Heart left ventricle (tissue), 16 donors: ENCODE results near the gene B9D2. TPM values are rescaled to one million over a fixed set of nuclear protein-coding genes. Genes with fewer than 3 reads are reported as not detected.
A peak's percentile ranks its signal among the peaks of the same experiment; 100 is the strongest.

Experiments used
- ATAC-seq, 4 donors: fragments of 200-7000 bp; cut with Tn5 transposase; one replicate each; pipeline ENCODE4 v1.9.1; 2020 to 2022; ENCODE audit warnings: moderate library complexity in 4 of 4, mild to moderate bottlenecking in 3 of 4, moderate number of reproducible peaks in 1 of 4
- DNase-seq, 5 donors: peaks; one replicate each; pipeline ENCODE4 v3.0.0-alpha.2; 2020
- H3K27ac ChIP-seq, 12 donors: fragments of 200-600 bp; sonication (generic) in 4 of 12; one replicate each; pipeline versions ENCODE4 v1.5.0 to v1.8.0; 2016 to 2022; ENCODE audit warnings: mild to moderate bottlenecking in 2 of 12
- H3K27me3 ChIP-seq, 9 donors: fragments of 200-600 bp; sonication (generic) in 2 of 9; one replicate each; pipeline versions ENCODE4 v1.5.1 to v1.8.0; 2016 to 2022; ENCODE audit warnings: mild to moderate bottlenecking in 3 of 9
- H3K36me3 ChIP-seq, 9 donors: fragments of 200-600 bp; sonication (generic) in 2 of 9; one replicate each; pipeline versions ENCODE4 v1.5.0 to v1.8.0; 2018 to 2022; ENCODE audit warnings: mild to moderate bottlenecking in 2 of 9
- H3K4me1 ChIP-seq, 12 donors: fragments of 200-600 bp; sonication (generic) in 4 of 12; one replicate each; pipeline versions ENCODE4 v1.5.0 to v1.8.0; 2016 to 2022; ENCODE audit warnings: mild to moderate bottlenecking in 3 of 12
- H3K4me3 ChIP-seq, 12 donors: fragments of 200-600 bp; sonication (generic) in 4 of 12; one replicate each; pipeline versions ENCODE4 v1.5.0 to v1.8.0; 2017 to 2022; ENCODE audit warnings: mild to moderate bottlenecking in 9 of 12, moderate library complexity in 4 of 12
- H3K9me3 ChIP-seq, 12 donors: fragments of 200-600 bp; sonication (generic) in 4 of 12; one replicate each; pipeline versions ENCODE4 v1.5.0 to v1.8.0; 2016 to 2022; ENCODE audit warnings: mild to moderate bottlenecking in 1 of 12
- POLR2A ChIP-seq, 2 donors: fragments of 450-650 bp; IDR thresholded peaks; one replicate each; pipeline ENCODE4 v1.6.1; 2017; ENCODE audit warnings: antibody characterized with exemption in 2 of 2, mild to moderate bottlenecking in 2 of 2, moderate library complexity in 2 of 2
- WGBS, 4 donors: extraction: QIAGEN DNeasy Blood & Tissue Kit in 2 of 4; methylation state at CpG; one replicate each; pipeline versions ENCODE4 v1.1.5 to v1.1.7; 2013 to 2018; 5-methylcytosine and 5-hydroxymethylcytosine counted together
- intact Hi-C, 10 donors: fragments of 100-400 bp; cut with DNase I; formaldehyde crosslinking; loops; one replicate each; pipeline versions ENCODE4 v1.11.1 to v1.14.2; 2022
- polyA plus RNA-seq, 2 donors: library from polyadenylated mRNA; stranded (reverse); fragments of 200-250 nt; gene quantifications; one replicate each; pipeline ENCODE4 v1.2.3, GENCODE V29; 2013
- total RNA-seq, 9 donors: library from RNA; depleted of rRNA in 2 of 9; stranded (reverse); fragments of >200 nt in 2 of 9; fragmentation: NEBNext Ultra II Directional in 3 of 9; extraction: Animal tissue kit (Norgen Biotek cat#: 25700) in 3 of 9; gene quantifications; one replicate each; pipeline versions ENCODE4 v1.1.0 to v1.2.4, GENCODE V29; 2016 to 2023
- TF ChIP-seq, protein P1 (sequence below), 12 donors: fragments of 200-600 bp; sonication (generic) in 4 of 12; IDR thresholded peaks; one replicate each; pipeline versions ENCODE4 v1.5.0 to v1.8.0; 2018 to 2022; ENCODE audit warnings: antibody characterized with exemption in 12 of 12, mild to moderate bottlenecking in 5 of 12
- donor health status: ischemic (EF 13 %, LVEDD 7.1; RV severe dilation, severe dysfunction).
- donor health status: healthy with polysubstance abuse.
- donor health status: DM: no; HTN: yes; CAD: no.
- donor health status: DM: no; HTN: no; CAD: no.
- donor health status: ischemic (EF 25% LVEDD 6.9; RV normal size, moderate dysfunction).
- donor health status: ischemic (EF 25% LVEDD 5.7; RV mildly dilated, moderate dysfunction).
- donor health status: healthy.
- donor health status: DM: yes; HTN: yes; CAD: no.
- donor health status: ischemic (EF 35%, LVEDD 5.7; RV mildly dilated, moderate dysfunction).
- donor health status: nonischemic (EF 11% LVEDD 7.7; RV severe dilation, severe dysfunction).
- donor health status: DM: yes; HTN: yes; CAD: no.
- donor health status: PGD.
- donor health status: ischemic (EF 29% LVEDD 5.4; RV normal size, mild dysfunction).
- donor health status: nonischemic (EF 23%, LVEDD 6.1; RV moderate dilation, normal function).

B9D2 gene
- total and polyA plus RNA-seq, 11 donors, result 1.9 to 14.6 (median 3.3) TPM

DNA sequence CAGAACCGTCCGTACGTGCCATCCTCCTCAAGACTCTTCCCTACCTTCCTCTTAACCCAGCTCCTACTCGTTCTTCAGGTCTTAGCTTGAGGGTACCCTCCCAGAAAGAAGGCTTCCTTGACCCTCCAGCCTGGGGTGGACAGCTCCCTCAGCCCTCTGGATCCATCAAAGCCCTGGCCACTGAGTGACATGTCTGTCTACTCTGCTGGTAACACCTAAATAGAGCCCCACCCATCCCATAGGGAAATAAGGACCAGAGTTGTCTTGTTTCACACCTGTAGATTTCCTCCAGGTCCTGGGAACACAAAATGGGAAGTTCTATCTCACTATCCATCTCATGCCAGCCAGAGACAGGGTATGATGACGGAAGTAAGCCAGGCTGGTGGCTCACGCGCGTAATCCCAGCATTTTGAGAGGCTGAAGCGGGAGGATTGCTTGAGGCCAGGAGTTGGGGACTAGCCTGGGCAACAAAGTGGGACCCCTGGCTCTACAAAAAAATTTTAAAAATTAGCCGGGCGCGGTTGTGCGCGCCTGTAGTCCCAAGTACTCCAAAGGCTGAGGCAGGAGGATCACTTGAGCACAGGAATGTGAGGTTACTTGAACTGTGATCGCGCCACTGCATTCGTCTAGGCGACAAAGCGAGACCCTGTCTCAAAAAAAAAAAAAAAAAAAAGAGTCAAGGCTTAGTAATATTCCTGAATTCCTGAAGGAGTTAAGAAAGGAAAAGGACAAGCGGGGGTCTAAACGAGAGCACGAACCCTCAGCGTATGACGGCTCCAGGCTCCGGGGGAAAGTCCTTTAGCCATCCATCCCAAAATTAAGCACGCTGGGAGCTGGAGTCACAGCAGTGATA lies 54.5 kb downstream of the B9D2 start:
- Histone ChIP-seq H3K36me3 (peaks cover 2 to 62% (median 55%) of the 10 kb centered on the region in 9 donors), H3K27ac (peak overlapping the region; percentile 90 to 99 (median 96)), H3K4me3 (peak overlapping the region; percentile 40 to 95 (median 76)), H3K9me3 (no peaks in the 10 kb centered on the region), H3K27me3 (no peaks in the 10 kb centered on the region), H3K4me1 (peaks cover 6 to 74% (median 36%) of the 10 kb centered on the region in 12 donors)
- intact Hi-C loops, result loop anchor here (1.0 to 10.0 kb wide), 15 partner anchors 15 to 332 kb away; partner anchors contain the start of genes TGFB1 (in 4 of the 10), DMAC2 (in 2 of the 10), B3GNT8 (in 1 of the 10) and HNRNPUL1 (in 1 of the 10)
- DNase-seq (no peak), ATAC-seq (peak in 3 of 4 donors; percentile 29 to 38 (median 36))
- no peak for TF ChIP-seq POLR2A (IDR thresholded peaks at IDR 0.05)
- TF ChIP-seq, protein P1, sequence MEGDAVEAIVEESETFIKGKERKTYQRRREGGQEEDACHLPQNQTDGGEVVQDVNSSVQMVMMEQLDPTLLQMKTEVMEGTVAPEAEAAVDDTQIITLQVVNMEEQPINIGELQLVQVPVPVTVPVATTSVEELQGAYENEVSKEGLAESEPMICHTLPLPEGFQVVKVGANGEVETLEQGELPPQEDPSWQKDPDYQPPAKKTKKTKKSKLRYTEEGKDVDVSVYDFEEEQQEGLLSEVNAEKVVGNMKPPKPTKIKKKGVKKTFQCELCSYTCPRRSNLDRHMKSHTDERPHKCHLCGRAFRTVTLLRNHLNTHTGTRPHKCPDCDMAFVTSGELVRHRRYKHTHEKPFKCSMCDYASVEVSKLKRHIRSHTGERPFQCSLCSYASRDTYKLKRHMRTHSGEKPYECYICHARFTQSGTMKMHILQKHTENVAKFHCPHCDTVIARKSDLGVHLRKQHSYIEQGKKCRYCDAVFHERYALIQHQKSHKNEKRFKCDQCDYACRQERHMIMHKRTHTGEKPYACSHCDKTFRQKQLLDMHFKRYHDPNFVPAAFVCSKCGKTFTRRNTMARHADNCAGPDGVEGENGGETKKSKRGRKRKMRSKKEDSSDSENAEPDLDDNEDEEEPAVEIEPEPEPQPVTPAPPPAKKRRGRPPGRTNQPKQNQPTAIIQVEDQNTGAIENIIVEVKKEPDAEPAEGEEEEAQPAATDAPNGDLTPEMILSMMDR (IDR thresholded peaks at IDR 0.05), result no peak
- 10 to 18% (median 11%) methylated on average over 26 of the region's 26 CpGs for WGBS, 4 donors

DNA sequence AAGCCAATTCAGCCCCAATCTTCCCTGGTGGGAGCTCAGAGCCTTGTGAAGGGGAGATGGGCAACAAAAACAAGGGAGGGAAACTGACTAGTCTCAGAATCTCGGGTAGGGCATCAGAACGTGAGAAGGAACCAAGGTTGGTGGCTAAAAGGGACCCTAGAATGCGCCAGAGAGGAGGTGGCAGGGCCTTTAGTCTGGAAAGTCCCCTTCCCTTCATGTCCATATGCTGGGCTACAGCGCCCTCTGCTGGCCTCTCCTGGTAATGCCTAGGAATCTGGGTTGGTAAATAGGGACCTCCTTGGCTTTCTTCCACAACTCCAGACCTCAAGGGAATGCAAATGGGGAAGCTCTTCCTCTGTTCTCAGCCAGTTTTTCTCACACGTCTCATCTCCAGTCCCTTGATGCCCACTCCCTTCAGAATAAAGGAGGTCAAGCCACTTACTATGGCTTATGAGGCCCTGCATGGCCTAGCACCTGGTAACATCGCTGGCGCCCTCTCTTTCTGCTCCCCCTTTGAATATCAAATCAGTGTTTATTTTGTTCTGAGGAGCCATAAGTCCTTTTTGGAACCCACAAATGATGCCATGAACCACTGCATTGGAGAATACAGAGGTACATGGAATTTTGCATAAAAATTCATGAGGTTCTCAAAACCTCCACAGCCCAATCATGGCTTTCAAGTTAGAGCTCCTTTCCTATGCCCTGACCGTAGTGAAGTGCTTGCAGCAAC lies 55.3 kb downstream of the B9D2 start:
- peaks cover 2 to 62% (median 59%) of the 10 kb centered on the region in 9 donors for H3K36me3 ChIP-seq

GRCh38 chr19:41307954-41308449 lies 55.9 kb downstream of the B9D2 start:
- H3K27ac ChIP-seq, result peak overlapping the region in 10 of 12 donors; percentile 90 to 99 (median 96)
- peak overlapping the region in 1 of 12 donors; percentile 15 for H3K4me3 ChIP-seq
- peaks cover 2 to 62% (median 59%) of the 10 kb centered on the region in 9 donors for H3K36me3 ChIP-seq
- TF ChIP-seq, protein P1 (IDR thresholded peaks at IDR 0.05), result no peak
- TF ChIP-seq POLR2A (IDR thresholded peaks at IDR 0.05), result no peak
- peaks cover 6 to 78% (median 38%) of the 10 kb centered on the region in 12 donors for H3K4me1 ChIP-seq
- DNase-seq, result no peak
- peak in 2 of 4 donors; percentile 1 to 3 for ATAC-seq
- no peaks in the 10 kb centered on the region for H3K9me3 ChIP-seq
- intact Hi-C loops, result loop anchor here (1.0 to 10.0 kb wide), 13 partner anchors 41 to 331 kb away; partner anchors contain the start of genes DMAC2 (in 2 of the 10), HNRNPUL1 (in 1 of the 10) and TGFB1 (in 1 of the 10)
- no peaks in the 10 kb centered on the region for H3K27me3 ChIP-seq
- WGBS, 4 donors, result 26 to 34% (median 33%) methylated on average over 4 of the region's 4 CpGs

More for the DNA sequence above, 55.3 kb downstream of the B9D2 start:
- no peaks in the 10 kb centered on the region for H3K27me3 ChIP-seq
- 16 to 22% (median 19%) methylated on average over 8 of the region's 8 CpGs for WGBS, 4 donors
- intact Hi-C loops, result loop anchor here (1.0 to 10.0 kb wide), 14 partner anchors 41 to 331 kb away; partner anchors contain the start of genes DMAC2 (in 2 of the 10), HNRNPUL1 (in 1 of the 10) and TGFB1 (in 1 of the 10)
- no peak for TF ChIP-seq POLR2A (IDR thresholded peaks at IDR 0.05)
- TF ChIP-seq, protein P1 (IDR thresholded peaks at IDR 0.05), result peak; percentile 92 to 99 (median 97)
- H3K4me1 ChIP-seq, result peaks cover 6 to 76% (median 38%) of the 10 kb centered on the region in 12 donors
- peak; percentile 51 to 79 (median 68) for ATAC-seq
- peak; percentile 87 to 95 (median 92) for DNase-seq
- no peaks in the 10 kb centered on the region for H3K9me3 ChIP-seq
- H3K4me3 ChIP-seq, result peak overlapping the region in 8 of 12 donors; percentile 62 to 95 (median 76)
- H3K27ac ChIP-seq, result peak overlapping the region; percentile 90 to 99 (median 96)
